ENCODE data around the gene JADE2.

- TF ChIP-seq, protein P1, sequence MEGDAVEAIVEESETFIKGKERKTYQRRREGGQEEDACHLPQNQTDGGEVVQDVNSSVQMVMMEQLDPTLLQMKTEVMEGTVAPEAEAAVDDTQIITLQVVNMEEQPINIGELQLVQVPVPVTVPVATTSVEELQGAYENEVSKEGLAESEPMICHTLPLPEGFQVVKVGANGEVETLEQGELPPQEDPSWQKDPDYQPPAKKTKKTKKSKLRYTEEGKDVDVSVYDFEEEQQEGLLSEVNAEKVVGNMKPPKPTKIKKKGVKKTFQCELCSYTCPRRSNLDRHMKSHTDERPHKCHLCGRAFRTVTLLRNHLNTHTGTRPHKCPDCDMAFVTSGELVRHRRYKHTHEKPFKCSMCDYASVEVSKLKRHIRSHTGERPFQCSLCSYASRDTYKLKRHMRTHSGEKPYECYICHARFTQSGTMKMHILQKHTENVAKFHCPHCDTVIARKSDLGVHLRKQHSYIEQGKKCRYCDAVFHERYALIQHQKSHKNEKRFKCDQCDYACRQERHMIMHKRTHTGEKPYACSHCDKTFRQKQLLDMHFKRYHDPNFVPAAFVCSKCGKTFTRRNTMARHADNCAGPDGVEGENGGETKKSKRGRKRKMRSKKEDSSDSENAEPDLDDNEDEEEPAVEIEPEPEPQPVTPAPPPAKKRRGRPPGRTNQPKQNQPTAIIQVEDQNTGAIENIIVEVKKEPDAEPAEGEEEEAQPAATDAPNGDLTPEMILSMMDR (IDR thresholded peaks at IDR 0.05): no peak
- no peak for TF ChIP-seq POLR2AphosphoS5 (IDR thresholded peaks at IDR 0.05)
Measured at GRCh38 chr5:134491841-134492442, 33.5 kb upstream of the JADE2 start.

Measured in stomach (tissue), 4 donors.